Vagina (tissue), 2 donors: ENCODE results near the gene HOXB4. TPM values are rescaled to one million over a fixed set of nuclear protein-coding genes. Genes with fewer than 3 reads are reported as not detected.
A peak's percentile ranks its signal among the peaks of the same experiment; 100 is the strongest.

ENCODE experiments used
- DNase-seq, 2 donors: peaks; one replicate each; pipeline ENCODE4 v3.0.0-alpha.2; 2017; ENCODE audit errors: extremely low spot score in 2 of 2
- H3K27ac ChIP-seq: fragments of 200-600 bp; sonication (generic); one replicate; pipeline ENCODE4 v1.5.1; 2019
- H3K27me3 ChIP-seq: fragments of 200-600 bp; sonication (generic); one replicate; pipeline ENCODE4 v1.5.1; 2019
- H3K36me3 ChIP-seq, 2 donors: fragments of 200-600 bp; sonication (generic); one replicate each; pipeline ENCODE4 v1.5.1; 2017 to 2019
- H3K4me1 ChIP-seq: fragments of 200-600 bp; sonication (generic); one replicate; pipeline ENCODE4 v1.5.1; 2019
- H3K4me3 ChIP-seq, 2 donors: fragments of 200-600 bp; sonication (generic); 1 replicate in 1 of 2; 2 replicates in 1 of 2; pipeline ENCODE4 v1.5.1; 2016 to 2019
- H3K9me3 ChIP-seq: fragments of 200-600 bp; sonication (generic); one replicate; pipeline ENCODE4 v1.5.1; 2019
- POLR2A ChIP-seq, 2 donors: fragments of 450-650 bp; IDR thresholded peaks; one replicate each; pipeline ENCODE4 v1.6.1; 2017; ENCODE audit warnings: antibody characterized with exemption in 2 of 2, mild to moderate bottlenecking in 2 of 2, moderate library complexity in 2 of 2
- POLR2AphosphoS5 ChIP-seq, 2 donors: sonication (generic); formaldehyde crosslinking; IDR thresholded peaks; one replicate each; pipeline ENCODE4 v1.9.0; 2017; ENCODE audit warnings: antibody characterized with exemption in 2 of 2, mild to moderate bottlenecking in 2 of 2, low read depth in 1 of 2; ENCODE audit not compliant: insufficient read depth in 1 of 2
- intact Hi-C: fragments of 100-400 bp; cut with DNase I; formaldehyde crosslinking; loops from one replicate; pipeline ENCODE4 v1.15.1; 2023
- total RNA-seq: library from RNA; depleted of rRNA; stranded (reverse); fragments of >200 nt; gene quantifications from one replicate; pipeline ENCODE4 v1.2.3, GENCODE V29; 2016
- TF ChIP-seq, protein P1 (sequence below), 3 experiments: fragments of 450-650 bp in 2 of 3; fragments of 200-600 bp in 1 of 3; sonication (generic) in 1 of 3; IDR thresholded peaks; one replicate each; pipeline ENCODE4 v1.5.1; 2017 to 2019; ENCODE audit warnings: antibody characterized with exemption in 3 of 3, mild to moderate bottlenecking in 2 of 3, moderate library complexity in 2 of 3

The HOXB4 gene
- total RNA-seq, 1 donor from 2014 or later, result 1.5 TPM

DNA sequence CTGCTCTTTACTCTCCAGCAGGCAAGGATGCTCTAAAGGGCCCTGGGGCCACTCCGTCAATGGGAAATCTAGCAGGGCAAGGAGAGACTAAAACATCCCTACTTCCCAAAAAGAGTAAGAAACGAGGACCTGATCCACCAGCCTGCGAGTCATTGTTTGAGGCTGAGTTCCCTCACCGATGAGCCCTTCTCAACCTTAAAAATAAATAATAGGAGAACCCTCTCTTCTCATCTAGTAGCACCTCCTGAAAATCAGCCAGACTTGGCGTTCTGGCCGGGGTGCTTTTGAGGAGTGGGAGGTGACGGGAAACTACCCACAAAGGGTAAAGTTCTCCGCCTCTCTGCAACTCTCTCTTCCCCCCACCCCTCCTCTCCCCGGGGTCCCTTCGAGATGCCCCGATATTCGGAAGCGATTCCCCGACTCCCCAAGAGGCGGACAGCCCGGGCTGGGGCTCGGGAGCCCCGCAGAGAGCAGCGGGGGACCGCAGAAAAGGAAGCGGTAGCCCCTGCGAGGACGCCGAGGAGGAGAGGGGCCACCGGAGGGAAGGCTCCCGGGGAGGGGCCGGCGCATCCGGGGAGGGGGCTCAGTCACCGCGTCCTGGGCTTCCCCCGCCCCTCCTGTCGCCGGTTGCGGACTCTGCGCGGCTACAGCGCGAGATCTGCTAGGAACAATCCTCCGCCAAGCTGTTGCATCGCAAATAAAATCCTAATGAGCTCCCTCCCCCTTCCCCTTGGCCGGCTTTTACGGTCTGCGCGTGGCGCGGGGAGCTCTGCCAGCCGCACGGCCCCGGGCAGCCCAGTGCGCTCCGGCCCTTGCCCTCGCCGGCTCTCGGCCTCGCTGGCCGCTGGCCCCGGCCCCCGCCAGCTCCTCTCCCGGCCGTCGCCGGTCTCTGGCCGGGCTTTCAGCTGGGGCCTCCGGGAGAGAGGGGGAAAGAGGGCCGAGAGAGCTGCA lies 46.7 kb upstream of the HOXB4 start:
- H3K36me3 ChIP-seq, result no peaks in the 10 kb centered on the region
- DNase-seq, result no peak
- intact Hi-C loops, result no loop called here
- peak overlapping the region; percentile 35 to 42 for H3K4me3 ChIP-seq
- H3K27me3 ChIP-seq, result peaks cover 13% of the 10 kb centered on the region
- no peaks in the 10 kb centered on the region for H3K9me3 ChIP-seq
- no peak overlapping the region for H3K27ac ChIP-seq
- TF ChIP-seq POLR2A (IDR thresholded peaks at IDR 0.05) (no peak), POLR2AphosphoS5 (IDR thresholded peaks at IDR 0.05; ENCODE audit: insufficient read depth in 1 of 2, low read depth in 1 of 2) (no peak)
- TF ChIP-seq, protein P1, sequence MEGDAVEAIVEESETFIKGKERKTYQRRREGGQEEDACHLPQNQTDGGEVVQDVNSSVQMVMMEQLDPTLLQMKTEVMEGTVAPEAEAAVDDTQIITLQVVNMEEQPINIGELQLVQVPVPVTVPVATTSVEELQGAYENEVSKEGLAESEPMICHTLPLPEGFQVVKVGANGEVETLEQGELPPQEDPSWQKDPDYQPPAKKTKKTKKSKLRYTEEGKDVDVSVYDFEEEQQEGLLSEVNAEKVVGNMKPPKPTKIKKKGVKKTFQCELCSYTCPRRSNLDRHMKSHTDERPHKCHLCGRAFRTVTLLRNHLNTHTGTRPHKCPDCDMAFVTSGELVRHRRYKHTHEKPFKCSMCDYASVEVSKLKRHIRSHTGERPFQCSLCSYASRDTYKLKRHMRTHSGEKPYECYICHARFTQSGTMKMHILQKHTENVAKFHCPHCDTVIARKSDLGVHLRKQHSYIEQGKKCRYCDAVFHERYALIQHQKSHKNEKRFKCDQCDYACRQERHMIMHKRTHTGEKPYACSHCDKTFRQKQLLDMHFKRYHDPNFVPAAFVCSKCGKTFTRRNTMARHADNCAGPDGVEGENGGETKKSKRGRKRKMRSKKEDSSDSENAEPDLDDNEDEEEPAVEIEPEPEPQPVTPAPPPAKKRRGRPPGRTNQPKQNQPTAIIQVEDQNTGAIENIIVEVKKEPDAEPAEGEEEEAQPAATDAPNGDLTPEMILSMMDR (IDR thresholded peaks at IDR 0.05), result no peak
- peaks cover 25% of the 10 kb centered on the region for H3K4me1 ChIP-seq

- no peak for TF ChIP-seq POLR2A (IDR thresholded peaks at IDR 0.05)
- TF ChIP-seq, protein P1 (IDR thresholded peaks at IDR 0.05), result no peak
- no peak for TF ChIP-seq POLR2AphosphoS5 (IDR thresholded peaks at IDR 0.05; ENCODE audit: insufficient read depth in 1 of 2, low read depth in 1 of 2)
- Histone ChIP-seq H3K9me3 (no peaks in the 10 kb centered on the region), H3K27me3 (peaks cover 13% of the 10 kb centered on the region), H3K4me3 (no peak overlapping the region), H3K4me1 (peaks cover 25% of the 10 kb centered on the region), H3K27ac (no peak overlapping the region), H3K36me3 (no peaks in the 10 kb centered on the region)
- intact Hi-C loops, result no loop called here
- no peak for DNase-seq
Measured at GRCh38 chr17:48624118-48624517, 46.0 kb upstream of the HOXB4 start.

- intact Hi-C loops, result no loop called here
- Histone ChIP-seq H3K27me3 (peaks cover 13% of the 10 kb centered on the region), H3K4me1 (peaks cover 25% of the 10 kb centered on the region), H3K27ac (no peak overlapping the region), H3K4me3 (no peak overlapping the region), H3K9me3 (no peaks in the 10 kb centered on the region), H3K36me3 (no peaks in the 10 kb centered on the region)
- TF ChIP-seq POLR2A (IDR thresholded peaks at IDR 0.05) (no peak), POLR2AphosphoS5 (IDR thresholded peaks at IDR 0.05; ENCODE audit: insufficient read depth in 1 of 2, low read depth in 1 of 2) (no peak)
- TF ChIP-seq, protein P1 (IDR thresholded peaks at IDR 0.05), result no peak
- DNase-seq, result no peak
Measured at GRCh38 chr17:48623583-48623982, 45.4 kb upstream of the HOXB4 start.

DNA sequence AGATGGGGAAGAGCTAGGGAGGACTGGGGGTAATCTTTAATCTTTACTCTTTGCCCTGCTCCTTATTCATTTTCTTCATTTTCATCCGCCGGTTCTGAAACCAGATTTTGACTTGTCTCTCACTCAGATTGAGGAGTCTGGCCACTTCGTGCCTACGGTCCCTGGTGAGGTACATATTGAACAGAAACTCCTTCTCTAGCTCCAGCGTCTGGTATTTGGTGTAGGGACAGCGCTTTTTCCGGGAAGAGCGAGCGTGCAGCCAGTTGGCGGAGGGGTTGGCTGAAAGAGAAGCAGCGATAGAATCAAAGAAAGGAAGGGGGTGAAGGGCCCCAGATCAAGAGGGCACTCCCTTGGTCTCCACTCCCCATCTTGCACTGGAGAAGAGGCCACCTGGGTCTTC lies 44.7 kb upstream of the HOXB4 start:
- H3K4me3 ChIP-seq, result no peak overlapping the region
- H3K4me1 ChIP-seq, result peaks cover 30% of the 10 kb centered on the region
- intact Hi-C loops, result no loop called here
- no peak for DNase-seq
- H3K27ac ChIP-seq, result no peak overlapping the region
- H3K27me3 ChIP-seq, result peaks cover 13% of the 10 kb centered on the region
- H3K36me3 ChIP-seq, result no peaks in the 10 kb centered on the region
- H3K9me3 ChIP-seq, result no peaks in the 10 kb centered on the region
- TF ChIP-seq, protein P1 (IDR thresholded peaks at IDR 0.05), result no peak
- no peak for TF ChIP-seq POLR2A (IDR thresholded peaks at IDR 0.05)
- TF ChIP-seq POLR2AphosphoS5 (IDR thresholded peaks at IDR 0.05; ENCODE audit: insufficient read depth in 1 of 2, low read depth in 1 of 2), result no peak
